NCI-H82 (cell line): ENCODE data around the gene PDE11A.
A peak's percentile ranks its signal among the peaks of the same experiment; 100 is the strongest.

Source experiments
- DNase-seq: peaks from one replicate; lab custom pipeline; 2025; lab: John Stamatoyannopoulos, UW

Gene PDE11A

DNA sequence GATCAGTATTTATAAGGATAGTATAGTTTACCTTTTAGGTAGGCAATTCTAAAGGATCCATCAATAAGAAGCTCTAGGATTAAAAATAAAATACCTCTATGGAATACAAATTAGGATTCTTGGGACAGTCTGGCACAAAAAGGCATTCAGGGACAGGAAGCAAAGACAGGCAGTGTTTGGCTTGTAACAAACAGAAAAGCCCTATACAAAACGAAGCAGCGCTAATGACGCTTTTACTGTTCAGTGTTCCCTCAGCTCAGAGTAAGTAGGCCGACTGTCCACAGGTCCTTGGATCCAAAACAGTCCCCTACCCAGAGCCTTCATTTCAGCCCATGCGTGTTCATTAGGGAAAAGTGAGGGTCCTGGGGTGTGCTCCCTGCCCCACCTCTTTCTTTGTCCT lies 443.7 kb downstream of the PDE11A start:
- DNase-seq = no peak

DNA sequence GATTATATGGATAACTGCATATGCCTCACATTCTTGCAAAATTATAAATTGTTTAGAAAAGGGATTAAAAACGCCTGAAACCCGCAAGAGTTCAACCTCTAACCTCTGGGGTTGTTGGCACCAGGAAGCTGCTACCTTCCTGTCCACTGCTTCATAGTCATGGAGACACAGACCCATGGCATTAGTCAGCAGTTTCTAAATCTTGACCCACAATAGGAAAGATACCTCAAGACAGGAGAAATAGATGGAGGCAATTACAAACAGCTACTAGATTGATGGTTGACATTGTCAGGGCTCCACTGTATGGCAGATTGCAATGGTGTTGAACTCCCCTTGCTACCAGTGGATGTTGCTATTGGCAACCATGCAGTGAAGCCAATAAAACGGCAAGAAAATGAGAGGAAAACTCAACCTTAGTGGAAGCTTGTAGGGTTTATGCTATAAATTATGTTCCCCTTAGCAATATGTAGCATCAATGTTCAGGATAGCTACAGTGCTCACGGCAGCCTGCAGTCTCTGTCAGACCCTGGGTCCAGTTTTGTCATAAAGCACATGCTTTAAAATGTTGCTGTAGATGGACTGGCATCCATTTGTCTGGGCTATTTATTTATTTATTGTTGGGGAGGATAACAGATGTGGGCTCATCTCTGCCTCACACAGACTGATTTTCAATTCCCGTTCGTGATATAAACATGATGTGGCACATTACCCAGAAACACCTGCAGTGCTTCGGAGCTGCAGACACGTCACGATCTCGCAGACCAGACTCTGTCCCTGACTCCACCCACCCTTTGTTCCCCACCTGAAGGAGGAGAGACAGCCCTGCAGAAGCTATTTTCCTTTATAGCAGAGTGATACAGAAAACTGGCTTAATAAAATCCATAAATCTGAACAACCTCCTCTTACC lies 446.6 kb downstream of the PDE11A start:
- DNase-seq = no peak

DNA sequence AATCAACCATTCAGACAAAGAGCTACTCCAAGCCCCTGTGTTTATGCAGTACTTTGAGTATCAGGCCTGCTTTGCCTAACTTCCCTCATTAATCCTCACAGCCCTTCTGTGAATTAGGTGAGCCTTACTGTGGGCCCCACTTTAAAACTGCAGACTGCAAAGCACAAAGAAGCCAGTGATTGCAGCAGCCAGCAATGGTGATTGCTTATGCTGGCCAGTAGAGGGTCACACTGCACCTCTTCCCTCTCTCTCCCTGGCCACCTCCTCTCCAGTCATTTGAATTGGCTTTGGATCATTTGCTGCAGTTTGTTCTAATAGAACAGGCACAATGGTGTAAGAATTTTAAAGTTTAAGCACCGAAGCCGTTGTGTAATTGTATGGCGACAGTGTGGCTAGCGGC lies 450.1 kb downstream of the PDE11A start:
- peak; percentile 80 for DNase-seq

DNA sequence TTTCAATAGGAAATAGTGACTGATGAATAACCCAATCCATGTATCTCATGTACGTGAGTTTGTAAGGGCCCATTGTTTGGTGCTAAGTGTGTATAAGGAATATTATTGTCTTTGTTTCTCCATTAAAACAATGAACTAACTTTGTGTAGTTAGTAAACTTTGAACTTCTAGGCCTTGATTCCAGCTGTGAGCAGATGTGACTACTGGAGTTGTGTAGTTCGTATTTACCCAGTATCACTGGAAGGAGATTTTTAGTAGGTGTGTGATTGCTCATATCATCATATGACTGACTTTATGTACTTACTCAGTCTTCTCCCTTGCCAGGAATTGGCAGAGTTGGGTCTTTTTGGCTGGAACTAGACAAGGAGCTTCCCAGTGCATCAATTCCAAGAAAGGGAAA lies 452.6 kb downstream of the PDE11A start:
- DNase-seq = no peak

DNA sequence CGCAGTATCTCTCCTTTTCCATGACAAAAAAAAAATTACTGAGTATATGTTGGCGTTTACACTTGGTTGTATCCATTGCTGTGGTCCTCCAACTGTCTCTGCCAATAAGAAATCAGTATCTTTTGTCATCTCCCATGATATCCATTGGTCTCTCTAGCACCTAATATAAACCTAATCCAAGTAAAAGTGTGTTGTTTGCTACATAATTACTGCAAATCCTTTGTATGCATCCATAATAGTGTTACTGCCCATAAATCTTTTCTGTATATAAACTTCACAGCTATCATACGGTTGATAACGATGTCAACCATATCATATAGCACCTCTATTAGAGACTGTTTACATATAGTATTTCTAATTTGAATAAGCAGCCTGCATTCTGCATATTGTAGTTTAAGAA lies 453.1 kb downstream of the PDE11A start:
- no peak for DNase-seq

DNA sequence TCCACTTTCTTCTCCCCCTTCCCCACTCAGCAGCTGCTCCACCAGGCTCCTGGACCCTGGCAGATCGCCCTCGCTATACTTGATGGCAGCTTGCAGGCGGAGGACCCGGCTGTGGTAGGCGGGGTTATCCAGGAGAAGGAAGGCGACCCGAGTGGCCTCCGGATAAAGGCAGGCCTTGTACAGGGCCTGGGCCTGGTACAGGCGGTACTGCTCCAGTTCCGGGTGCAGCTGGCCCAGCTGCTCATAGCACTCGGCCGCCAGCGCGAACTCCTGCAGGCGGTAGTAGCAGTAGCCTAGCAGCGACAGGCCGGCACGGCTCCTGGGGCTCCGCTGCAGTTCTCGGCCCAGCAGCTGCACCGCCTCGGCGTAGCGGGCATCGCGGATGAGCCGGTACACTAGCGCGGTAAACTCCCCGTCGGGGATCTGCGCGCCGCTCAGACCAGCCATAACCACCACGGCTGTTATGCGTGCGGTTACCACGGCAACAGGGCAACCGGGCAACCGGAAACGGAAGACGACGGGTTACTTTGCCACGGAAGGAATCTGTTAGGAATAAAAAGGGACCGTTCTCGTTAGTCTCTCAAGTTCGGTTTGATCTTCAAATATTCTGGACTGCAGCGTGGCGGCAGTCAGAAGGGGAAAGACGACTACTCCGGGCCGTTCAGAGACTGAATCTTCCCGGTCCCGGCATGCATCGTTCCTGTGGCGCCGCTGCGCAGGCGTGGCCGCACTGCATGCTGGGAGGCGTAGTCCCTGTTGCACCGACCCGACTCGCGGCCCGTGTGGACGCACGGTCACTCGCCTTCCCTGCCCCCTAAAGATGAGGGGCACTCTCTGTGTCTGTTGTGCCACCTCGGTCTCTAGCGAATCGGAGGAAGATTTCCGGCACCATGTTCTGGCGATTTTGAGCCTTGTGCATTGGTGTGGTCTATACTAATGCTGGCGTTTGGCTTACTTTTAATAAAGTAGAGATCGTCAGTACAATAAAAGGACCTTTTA lies 454.0 kb downstream of the PDE11A start:
- peak; percentile 95 for DNase-seq

DNA sequence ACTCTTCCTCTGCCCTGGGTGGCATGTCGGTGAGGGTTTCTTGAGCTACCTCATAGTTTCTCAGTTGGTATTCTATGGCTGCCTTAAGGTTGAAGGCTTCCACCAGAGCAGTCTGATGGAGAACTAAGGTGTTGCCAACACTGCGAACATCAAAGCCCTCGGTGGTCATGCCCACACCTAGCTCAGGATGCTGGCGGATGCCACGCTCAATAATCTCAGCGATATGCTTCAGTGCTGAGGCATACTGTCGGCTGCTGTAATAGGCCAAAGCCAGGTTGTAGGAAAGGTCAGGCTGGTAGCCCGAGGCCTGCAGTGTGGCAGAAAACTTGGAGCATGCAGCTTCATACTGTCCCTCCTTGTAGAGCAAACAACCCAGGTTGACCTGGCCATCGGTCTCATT lies 454.7 kb downstream of the PDE11A start:
- no peak for DNase-seq

DNA sequence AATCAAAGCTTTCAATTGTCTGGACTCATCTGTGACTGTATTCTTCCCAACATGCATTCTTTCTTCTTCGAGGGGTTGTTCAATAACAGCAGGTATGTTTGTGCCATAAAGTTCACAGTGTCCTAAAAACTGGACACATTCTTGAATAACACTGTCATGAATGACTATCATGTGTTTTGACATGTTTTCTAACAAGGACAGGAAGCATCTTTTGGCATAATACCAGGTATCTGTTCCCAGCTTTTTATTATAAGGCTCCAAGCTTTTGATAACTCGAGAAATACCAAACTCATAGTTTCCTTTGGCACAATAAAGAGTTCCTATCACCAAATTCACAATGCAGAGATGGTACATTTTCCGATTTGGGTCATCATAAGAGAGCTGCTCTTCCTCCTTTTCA lies 455.8 kb downstream of the PDE11A start:
- no peak for DNase-seq

DNA sequence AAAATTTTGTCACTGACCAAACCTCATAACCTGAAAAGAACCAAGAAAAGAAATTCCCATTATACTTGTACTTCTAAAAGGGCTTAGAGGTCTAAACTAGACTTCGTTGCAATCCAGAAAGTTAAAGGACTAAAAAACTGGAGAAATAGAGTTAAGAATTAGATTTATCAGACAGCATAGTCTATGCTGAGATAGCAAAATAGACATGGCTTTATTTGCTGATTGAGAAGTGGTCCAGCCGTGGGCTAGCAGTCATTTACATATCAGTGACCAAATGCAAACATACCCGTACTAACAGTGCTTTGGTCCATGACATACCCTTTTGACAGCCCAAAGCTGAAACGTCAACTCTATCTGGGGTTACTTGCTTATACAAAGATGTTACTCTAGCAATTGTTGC lies 456.5 kb downstream of the PDE11A start:
- DNase-seq = no peak

DNA sequence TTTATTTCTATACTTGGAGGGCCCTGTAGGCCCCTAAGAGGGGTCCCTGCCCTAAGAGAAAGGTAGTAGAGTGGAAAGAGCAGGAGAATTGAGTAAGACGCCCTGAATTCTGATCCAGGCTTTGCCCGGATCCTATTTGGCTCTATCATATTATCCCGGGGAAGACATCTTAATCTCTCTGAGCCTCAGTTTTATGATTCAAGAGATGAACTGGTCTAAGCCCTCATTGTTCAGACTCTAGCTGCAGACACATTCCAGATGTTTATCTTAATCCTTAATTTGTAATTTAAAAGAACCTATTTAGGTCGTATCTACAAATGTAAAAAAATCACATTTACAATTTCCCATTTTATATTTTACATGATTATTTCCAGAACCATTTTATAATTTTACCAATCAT lies 459.9 kb downstream of the PDE11A start:
- DNase-seq = peak; percentile 86

DNA sequence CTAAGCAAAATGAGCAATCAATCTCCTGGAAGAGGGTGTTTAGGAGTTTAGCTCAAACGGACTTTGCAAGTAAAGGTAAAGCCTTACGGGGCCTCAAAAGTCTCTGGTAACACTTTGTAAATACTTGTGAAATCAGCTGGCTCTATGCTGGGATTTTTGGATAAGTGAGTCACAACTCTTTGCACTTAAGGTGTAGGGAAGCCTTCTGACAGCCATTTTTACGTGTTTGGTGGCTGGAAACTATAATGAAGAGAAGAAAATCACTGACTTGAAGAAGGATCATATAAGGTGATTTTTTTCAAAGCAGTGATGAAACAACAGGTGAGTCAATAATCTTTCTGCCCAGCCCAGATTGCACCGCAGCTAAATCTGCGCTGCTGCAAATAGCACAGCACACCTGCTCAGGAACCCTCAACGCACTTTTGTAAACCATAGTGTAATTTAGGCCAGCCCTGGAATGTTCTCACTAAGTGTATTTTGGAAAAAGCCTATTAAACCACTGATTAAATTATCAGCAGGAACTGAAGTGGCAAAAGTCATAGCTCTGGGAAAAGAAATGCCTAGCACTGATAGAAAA lies 461.2 kb downstream of the PDE11A start:
- peak; percentile 26 for DNase-seq

DNA sequence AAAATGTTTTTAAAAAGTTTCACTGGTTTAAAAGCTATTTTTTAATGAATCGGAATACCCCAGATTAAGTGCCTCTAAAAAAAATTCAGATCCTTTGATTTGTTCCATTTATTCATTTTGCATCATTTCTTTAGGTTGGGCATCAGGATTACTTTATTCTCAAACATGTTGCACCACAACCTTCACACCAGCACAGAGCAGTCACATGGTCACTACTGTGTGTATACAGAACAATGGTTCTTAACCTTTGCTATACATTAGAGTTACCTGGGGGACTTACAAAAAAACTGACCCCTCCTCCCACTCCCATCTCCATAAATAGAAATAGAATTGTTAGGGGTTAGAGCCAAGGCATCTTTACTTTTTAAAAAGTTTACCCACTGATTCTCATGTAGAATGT lies 461.8 kb downstream of the PDE11A start:
- DNase-seq = no peak

DNA sequence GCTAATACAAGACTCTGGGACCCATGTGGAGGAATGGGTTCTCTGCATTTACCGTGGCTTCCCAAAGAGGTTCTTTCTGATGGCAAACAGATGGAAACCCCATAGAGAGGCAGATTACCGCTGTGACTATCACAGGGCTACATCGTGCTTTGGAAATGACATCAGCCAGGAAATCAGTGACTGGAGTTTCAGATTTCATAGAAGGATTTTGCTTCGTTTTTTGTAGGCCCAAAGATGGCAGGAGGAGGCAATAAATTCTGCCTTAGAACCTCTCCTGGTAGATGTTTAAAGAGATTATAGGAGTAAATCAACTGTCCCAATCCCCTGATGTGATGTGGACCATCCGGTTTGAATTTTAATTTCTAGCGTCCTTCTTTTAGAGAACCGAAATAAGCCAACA lies 465.9 kb downstream of the PDE11A start:
- DNase-seq = peak; percentile 70

DNA sequence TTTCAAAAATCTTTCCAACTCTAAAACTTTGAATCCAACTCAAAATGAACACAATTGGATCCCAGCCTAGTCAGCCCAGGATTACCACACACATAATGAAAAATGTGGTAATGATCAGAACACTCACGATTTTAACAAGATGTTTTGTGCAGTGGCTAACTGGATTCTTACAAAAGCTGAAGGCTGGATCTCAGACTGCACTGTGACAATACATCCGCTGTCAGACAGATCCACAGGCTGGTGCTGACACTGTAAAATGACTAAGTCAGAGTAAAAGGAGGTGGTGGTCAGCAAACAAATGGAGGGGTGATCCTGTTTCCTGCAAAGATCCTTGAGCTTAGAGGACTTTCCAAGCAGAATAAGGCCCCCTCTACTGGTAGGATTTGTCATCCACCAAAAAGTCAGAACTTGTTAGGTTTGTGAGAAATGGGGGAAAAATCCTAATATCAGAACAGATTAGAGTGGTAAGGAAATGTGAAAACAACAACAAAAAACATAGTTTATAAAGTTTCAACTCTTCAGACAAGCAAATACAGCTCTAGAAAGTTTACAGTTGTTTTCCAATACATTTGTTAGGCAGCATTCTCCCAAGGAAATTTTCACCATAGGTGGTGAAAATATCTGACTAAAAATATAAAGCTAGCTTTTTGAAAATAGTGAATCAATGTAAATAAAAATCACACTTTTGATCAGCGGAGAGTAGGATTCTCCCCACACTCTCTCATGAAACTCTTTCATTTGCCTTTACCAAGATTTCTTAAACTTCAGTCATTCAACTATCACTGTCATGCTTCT lies 468.1 kb downstream of the PDE11A start:
- peak; percentile 74 for DNase-seq

DNA sequence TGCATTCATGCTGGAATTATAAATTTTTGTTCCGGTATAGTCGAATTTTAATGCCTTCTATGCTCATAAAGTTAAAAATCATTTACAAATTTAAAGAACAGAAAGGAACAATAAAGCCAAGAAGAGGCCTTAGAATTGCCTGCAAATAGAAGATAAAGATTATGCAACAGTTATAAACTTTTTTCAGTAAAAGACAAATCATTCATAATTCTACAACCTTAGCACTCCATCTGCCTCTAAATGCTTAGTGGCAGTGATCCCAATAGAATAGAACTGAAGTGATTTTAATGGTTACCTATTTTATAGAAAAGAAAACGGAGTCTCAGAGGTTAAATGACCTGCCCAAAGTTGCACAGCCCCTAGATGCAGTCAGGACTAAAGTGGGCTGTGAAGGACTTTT lies 468.8 kb downstream of the PDE11A start:
- no peak for DNase-seq

DNA sequence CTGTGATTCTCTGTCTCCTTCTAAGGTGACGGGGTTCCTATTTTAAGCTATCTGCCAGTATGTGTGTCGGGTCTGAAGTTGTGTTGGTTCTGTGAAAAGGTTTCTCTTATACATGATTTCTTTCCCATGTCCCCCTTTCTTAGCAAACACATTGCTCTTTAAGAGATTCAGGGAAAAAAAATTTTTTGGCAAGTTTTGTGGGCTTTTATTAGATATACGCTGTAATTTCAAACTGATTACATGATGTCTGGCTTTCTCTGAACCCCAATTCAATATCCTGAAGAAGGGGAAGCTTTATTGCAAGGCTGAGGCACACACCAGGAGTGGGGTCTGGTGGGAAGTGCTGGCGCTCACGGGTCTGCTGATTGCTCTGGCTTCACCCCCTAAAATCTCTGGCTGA lies 469.4 kb downstream of the PDE11A start:
- DNase-seq = no peak

DNA sequence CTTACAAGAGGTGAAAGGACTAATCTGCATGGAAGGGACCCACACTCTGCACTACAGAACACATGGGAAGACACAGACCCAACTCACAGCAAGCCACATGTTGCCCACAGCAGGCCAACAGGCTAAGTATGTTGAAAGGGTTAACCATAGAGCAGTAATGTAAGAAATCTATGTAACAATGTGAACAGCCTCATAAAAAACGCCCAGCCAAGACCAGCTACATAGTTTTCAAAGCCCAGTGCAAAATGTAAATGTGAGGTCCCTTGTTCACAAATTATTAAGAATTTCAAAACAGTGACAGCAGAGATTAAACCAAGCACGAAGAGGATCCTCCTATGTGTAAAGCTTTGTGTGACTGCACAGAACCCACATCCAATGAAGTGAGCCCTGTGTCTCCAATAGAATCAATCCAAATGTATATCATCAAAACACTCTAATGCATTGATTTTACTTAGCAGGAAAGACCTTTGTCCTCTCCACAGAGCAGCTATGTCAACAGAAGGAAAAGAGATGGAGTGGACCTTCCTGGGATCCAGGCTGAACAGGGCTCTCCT lies 469.9 kb downstream of the PDE11A start:
- no peak for DNase-seq

DNA sequence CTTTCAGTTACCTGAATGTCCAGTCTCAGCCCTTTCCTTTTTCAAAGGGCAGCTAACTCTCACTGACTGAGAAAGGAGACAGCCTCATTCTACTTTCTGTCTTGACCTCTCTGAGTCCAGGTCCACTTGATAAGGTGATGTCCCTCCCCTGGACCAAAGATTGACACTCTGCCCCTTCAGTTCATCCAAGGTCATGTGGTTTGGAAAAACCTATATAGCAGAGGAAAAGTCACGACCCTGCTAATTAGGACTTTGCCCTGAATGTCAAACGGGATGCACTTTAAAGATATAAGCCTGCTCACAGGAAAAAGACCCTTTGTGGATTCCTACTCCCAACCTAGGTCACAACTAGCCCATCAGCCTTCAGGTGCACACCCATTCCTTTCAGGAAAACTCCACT lies 471.7 kb downstream of the PDE11A start:
- no peak for DNase-seq

DNA sequence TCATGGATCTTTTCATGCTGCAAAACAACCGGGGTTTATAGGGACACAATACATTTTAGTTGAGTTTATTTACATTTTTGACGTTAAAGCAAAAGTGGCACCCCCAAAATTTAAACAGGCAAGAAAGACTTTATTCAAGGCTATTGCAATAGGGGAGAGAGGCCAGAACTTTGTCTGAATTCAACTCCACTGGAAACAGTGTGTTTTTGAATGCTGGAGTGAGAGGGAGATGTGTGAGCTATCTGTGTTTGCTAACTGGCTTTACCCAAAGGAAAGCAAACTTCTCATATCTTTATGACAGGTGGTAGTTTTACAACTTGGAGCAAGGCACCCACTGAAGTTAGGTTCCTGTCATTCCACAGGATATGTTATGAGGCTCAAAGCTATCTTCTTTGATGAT lies 472.6 kb downstream of the PDE11A start:
- no peak for DNase-seq

DNA sequence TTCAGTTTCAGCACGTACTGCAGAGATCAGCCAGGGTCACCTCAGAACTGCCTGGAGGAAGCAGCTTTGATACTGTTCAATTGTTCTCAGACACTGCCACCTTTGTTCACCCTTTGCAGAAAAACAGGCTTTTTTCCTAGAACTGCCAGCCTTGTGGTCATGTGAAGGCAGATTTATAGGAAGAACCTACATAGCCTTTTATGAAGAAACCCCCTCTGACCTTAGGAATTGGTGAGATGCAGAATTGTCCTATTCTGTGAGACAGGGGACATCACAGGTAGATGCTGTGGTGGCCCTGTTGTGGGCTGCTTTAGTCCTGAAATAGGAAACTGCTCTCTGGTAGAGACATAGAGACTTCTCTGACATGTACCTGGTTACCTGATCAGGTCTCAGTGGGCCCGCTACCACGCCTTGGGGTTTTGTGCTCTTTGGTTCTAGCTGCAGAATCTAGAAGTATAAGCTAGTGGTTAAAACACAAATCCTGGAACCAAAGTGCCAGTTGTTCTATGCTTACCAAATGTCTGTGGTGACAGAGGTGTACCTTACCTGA lies 473.4 kb downstream of the PDE11A start:
- DNase-seq = no peak
